Ovary (tissue), 9 donors: Measurements from ENCODE around the gene IGSF9B. TPM values are rescaled to one million over a fixed set of nuclear protein-coding genes. Genes with fewer than 3 reads are reported as not detected.

Source experiments
- DNase-seq, 5 donors: peaks; one replicate each; pipeline ENCODE4 v3.0.0-alpha.2; 2019 to 2020
- H3K27ac ChIP-seq, 2 donors: fragments of 200-600 bp; one replicate each; pipeline versions ENCODE4 v1.5.1 to v1.8.0; 2019 to 2022
- H3K27me3 ChIP-seq: fragments of 200-600 bp; one replicate; pipeline ENCODE4 v1.8.0; 2022
- H3K36me3 ChIP-seq: fragments of 200-600 bp; sonication (generic); one replicate; pipeline ENCODE4 v1.5.1; 2019
- H3K4me1 ChIP-seq: one replicate; pipeline ENCODE4 v1.8.1; 2013; ENCODE audit warnings: mild to moderate bottlenecking, moderate library complexity; ENCODE audit not compliant: insufficient read depth
- H3K4me3 ChIP-seq: fragments of 200-600 bp; sonication (generic); one replicate; pipeline ENCODE4 v1.5.1; 2017
- H3K9me3 ChIP-seq, 2 donors: fragments of 200-600 bp in 1 of 2; sonication (generic) in 1 of 2; one replicate each; pipeline versions ENCODE4 v1.5.1 to v1.8.1; 2013 to 2019; ENCODE audit warnings: mild to moderate bottlenecking in 1 of 2, moderate library complexity in 1 of 2
- EP300 ChIP-seq: sonication (generic); formaldehyde crosslinking; IDR thresholded peaks from one replicate; pipeline ENCODE4 v1.6.1; 2017; ENCODE audit warnings: antibody characterized with exemption
- POLR2A ChIP-seq: fragments of 450-650 bp; IDR thresholded peaks from one replicate; pipeline ENCODE4 v1.6.1; 2017; ENCODE audit warnings: antibody characterized with exemption, mild to moderate bottlenecking, moderate library complexity
- WGBS, 3 donors: extraction: QIAGEN DNeasy Blood & Tissue Kit in 1 of 3; methylation state at CpG; one replicate each; pipeline versions ENCODE4 v1.1.5 to v1.1.7; 2013 to 2017; 5-methylcytosine and 5-hydroxymethylcytosine counted together
- intact Hi-C, 4 donors: fragments of 100-400 bp; cut with DNase I; formaldehyde crosslinking; loops; one replicate each; pipeline versions ENCODE4 v1.11.0 to v1.15.1; 2022 to 2023
- polyA plus RNA-seq, 2 donors: library from polyadenylated mRNA; stranded (reverse); fragments of 200-250 nt in 1 of 2; fragments of 350-450 nt in 1 of 2; fragmentation: Illumina TruSeq in 1 of 2; extraction: RNeasy Lipid Tissue Mini Kit (QIAGEN cat#74804) in 1 of 2; gene quantifications; one replicate each; pipeline ENCODE4 v1.2.3, GENCODE V29; 2013 to 2014
- total RNA-seq, 7 donors: library from RNA; depleted of rRNA in 2 of 7; stranded (reverse); fragments of >200 nt in 2 of 7; fragmentation: NEBNext Ultra II Directional in 3 of 7; extraction: Animal tissue kit (Norgen Biotek cat#: 25700) in 3 of 7; gene quantifications; one replicate each; pipeline versions ENCODE4 v1.1.0 to v1.2.4, GENCODE V29; 2016 to 2023
- TF ChIP-seq, protein P1 (sequence below), 3 donors: fragments of 450-650 bp in 2 of 3; fragments of 200-600 bp in 1 of 3; IDR thresholded peaks; one replicate each; pipeline versions ENCODE4 v1.5.1 to v1.8.0; 2016 to 2022; ENCODE audit warnings: antibody characterized with exemption in 3 of 3, mild to moderate bottlenecking in 1 of 3
- donor health status: DM: no; HTN: no; CAD: no; lungs with moderate emphysema.
- donor health status: DM: no; HTN: no; CAD: no.
- donor health status: Bipolar disorder and iron deficiency.
- donor health status: DM: yes; HTN: yes; CAD: no.
- donor health status: DM: no; HTN: no; CAD: no.
- donor health status: DM: yes; HTN: yes; CAD: no.

Gene IGSF9B
- total and polyA plus RNA-seq, 9 donors = 0.48 to 15.4 (median 4.7) TPM

DNA sequence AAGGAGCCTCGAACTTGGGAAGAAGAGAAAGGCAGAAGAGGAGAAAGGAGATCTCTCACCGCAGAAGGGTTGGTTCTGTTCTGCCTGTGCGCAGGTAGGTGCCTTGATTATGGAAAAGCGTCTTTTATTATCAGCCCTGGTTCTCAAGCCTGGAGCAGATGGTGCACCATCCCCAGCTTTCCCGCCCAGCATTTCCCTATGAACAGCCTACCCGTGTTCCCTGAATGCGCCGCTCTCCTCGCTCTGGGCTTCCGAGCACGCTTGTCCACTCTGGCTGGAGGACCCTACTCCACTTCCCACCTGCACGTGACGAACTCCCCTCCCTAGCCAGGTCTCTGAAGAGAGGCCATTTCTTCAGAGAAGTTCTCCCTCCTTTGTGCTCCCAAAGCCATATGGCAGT, 15.2 kb downstream of the IGSF9B start:
- Histone ChIP-seq H3K27me3 (no peaks in the 10 kb centered on the region), H3K4me1 (peaks cover 1% of the 10 kb centered on the region), H3K36me3 (no peaks in the 10 kb centered on the region), H3K4me3 (no peak overlapping the region), H3K9me3 (no peaks in the 10 kb centered on the region), H3K27ac (no peak overlapping the region)
- intact Hi-C loops = no loop called here
- TF ChIP-seq, protein P1, sequence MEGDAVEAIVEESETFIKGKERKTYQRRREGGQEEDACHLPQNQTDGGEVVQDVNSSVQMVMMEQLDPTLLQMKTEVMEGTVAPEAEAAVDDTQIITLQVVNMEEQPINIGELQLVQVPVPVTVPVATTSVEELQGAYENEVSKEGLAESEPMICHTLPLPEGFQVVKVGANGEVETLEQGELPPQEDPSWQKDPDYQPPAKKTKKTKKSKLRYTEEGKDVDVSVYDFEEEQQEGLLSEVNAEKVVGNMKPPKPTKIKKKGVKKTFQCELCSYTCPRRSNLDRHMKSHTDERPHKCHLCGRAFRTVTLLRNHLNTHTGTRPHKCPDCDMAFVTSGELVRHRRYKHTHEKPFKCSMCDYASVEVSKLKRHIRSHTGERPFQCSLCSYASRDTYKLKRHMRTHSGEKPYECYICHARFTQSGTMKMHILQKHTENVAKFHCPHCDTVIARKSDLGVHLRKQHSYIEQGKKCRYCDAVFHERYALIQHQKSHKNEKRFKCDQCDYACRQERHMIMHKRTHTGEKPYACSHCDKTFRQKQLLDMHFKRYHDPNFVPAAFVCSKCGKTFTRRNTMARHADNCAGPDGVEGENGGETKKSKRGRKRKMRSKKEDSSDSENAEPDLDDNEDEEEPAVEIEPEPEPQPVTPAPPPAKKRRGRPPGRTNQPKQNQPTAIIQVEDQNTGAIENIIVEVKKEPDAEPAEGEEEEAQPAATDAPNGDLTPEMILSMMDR (IDR thresholded peaks at IDR 0.05) = no peak
- TF ChIP-seq POLR2A (no peak), EP300 (no peak)
- DNase-seq = no peak
- 89 to 93% (median 89%) methylated on average over 13 of the region's 13 CpGs for WGBS, 3 donors

DNA sequence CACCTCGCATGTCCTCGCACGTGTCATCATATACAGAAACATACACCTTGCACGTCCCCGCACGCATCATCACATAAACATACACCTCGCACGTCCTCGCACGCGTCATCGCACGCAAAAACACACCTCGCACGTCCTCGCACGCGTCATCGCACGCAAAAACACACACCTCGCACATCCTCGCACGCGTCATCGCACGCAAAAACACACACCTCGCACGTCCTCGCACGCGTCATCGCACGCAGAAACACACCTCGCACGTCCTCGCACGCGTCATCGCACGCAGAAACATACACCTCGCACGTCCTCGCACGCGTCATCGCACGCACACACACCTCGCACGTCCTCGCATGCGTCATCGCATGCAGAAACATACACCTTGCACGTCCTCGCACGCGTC, 16.7 kb downstream of the IGSF9B start:
- TF ChIP-seq EP300 = no peak
- TF ChIP-seq, protein P1 (IDR thresholded peaks at IDR 0.05) = no peak
- TF ChIP-seq POLR2A = no peak
- WGBS, 3 donors = 93 to 97% (median 96%) methylated on average over 56 of the region's 56 CpGs
- no peaks in the 10 kb centered on the region for H3K36me3 ChIP-seq
- H3K27me3 ChIP-seq = no peaks in the 10 kb centered on the region
- no peaks in the 10 kb centered on the region for H3K9me3 ChIP-seq
- no peak overlapping the region for H3K4me3 ChIP-seq
- intact Hi-C loops = no loop called here
- no peak for DNase-seq
- H3K4me1 ChIP-seq = no peaks in the 10 kb centered on the region
- no peak overlapping the region for H3K27ac ChIP-seq

DNA sequence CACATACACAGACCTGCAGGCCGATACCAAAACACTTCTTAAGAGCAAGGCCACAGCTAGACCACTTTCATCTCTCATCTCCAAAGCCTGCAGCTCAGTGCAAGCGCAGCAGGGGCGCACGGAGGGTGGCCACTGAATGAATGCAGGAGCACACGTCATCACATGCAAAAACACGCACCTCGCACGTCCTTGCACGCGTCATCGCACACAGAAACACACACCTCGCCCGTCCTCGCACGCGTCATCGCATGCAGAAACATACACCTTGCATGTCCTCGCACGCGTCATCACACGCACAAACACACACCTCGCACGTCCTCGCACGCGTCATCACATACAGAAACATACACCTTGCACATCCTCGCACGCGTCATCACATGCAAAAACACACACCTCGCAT, 17.2 kb downstream of the IGSF9B start:
- Histone ChIP-seq H3K27ac (no peak overlapping the region), H3K36me3 (no peaks in the 10 kb centered on the region), H3K9me3 (no peaks in the 10 kb centered on the region), H3K4me3 (no peak overlapping the region), H3K4me1 (no peaks in the 10 kb centered on the region), H3K27me3 (no peaks in the 10 kb centered on the region)
- no peak for TF ChIP-seq POLR2A
- TF ChIP-seq, protein P1 (IDR thresholded peaks at IDR 0.05) = no peak
- TF ChIP-seq EP300 = no peak
- DNase-seq = no peak
- 93 to 97% (median 96%) methylated on average over 30 of the region's 30 CpGs for WGBS, 3 donors
- intact Hi-C loops = no loop called here

DNA sequence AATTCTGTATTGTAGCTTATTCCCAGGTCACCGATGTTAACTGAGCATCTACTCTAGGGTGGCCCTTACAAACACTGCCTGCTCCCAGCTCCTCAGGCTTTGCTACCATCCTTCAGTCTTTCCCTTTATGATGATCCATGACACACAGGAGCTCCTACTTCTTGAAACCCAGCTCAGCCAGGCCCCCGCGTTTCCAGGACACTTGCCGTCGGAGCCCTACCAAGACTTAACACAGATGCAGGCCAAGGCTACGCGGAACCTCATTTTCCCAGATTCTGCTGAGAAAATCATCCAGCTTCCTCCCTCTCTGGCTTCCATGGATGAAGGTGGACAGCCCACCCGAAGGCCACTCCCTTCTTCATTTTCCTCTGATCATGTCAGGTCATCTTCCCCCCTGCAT, 18.6 kb downstream of the IGSF9B start:
- 91 to 92% (median 91%) methylated on average over 8 of the region's 8 CpGs for WGBS, 3 donors
- TF ChIP-seq EP300 (no peak), POLR2A (no peak)
- TF ChIP-seq, protein P1 (IDR thresholded peaks at IDR 0.05) = no peak
- H3K36me3 ChIP-seq = no peaks in the 10 kb centered on the region
- intact Hi-C loops = no loop called here
- no peak for DNase-seq
- H3K4me1 ChIP-seq = no peaks in the 10 kb centered on the region
- no peak overlapping the region for H3K4me3 ChIP-seq
- no peaks in the 10 kb centered on the region for H3K9me3 ChIP-seq
- H3K27me3 ChIP-seq = no peaks in the 10 kb centered on the region
- no peak overlapping the region for H3K27ac ChIP-seq

DNA sequence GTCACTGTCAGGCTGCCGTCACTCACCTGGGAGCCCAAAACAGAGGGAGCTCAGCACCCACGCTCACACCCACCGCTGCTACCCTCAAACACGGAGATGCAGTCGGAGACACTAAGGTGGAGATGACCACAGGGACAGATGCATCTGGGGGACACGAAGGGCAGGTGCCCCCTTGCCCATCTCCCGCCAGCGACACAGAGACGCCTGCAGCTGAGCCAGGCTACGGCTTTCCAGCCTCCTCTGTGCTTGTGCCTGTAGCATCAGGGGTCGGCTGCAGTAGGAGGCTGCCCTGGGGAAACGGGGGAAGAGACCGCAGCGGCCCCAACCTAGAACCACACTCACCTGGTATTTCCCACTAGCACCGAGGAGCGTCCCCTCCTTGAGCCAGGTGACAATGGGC, 19.3 kb downstream of the IGSF9B start:
- 91 to 96% (median 94%) methylated on average over 16 of the region's 16 CpGs for WGBS, 3 donors
- H3K36me3 ChIP-seq = no peaks in the 10 kb centered on the region
- no peak for DNase-seq
- intact Hi-C loops = no loop called here
- H3K4me1 ChIP-seq = no peaks in the 10 kb centered on the region
- TF ChIP-seq POLR2A (no peak), EP300 (no peak)
- TF ChIP-seq, protein P1 (IDR thresholded peaks at IDR 0.05) = no peak
- H3K27me3 ChIP-seq = no peaks in the 10 kb centered on the region
- no peak overlapping the region for H3K4me3 ChIP-seq
- no peaks in the 10 kb centered on the region for H3K9me3 ChIP-seq
- H3K27ac ChIP-seq = no peak overlapping the region
